K562 (cell line): ENCODE measurements around the gene SLC9A3. TPM values are rescaled to one million over a fixed set of nuclear protein-coding genes. Genes with fewer than 3 reads are reported as not detected.

Source experiments
- ATAC-seq: fragments of 200-7000 bp; cut with Tn5 transposase; 3 replicates; pipeline ENCODE4 v1.9.1; 2020; ENCODE audit warnings: moderate library complexity
- BruUV-seq: library from RNA; stranded (reverse); fragments of 400-500 nt; replicated peaks from 2 replicates; lab custom pipeline; 2021; lab: Mats Ljungman, UMichigan
- CTCF ChIA-PET: fragments of 300-600 bp; formaldehyde crosslinking; extraction: SDS; loops from one replicate; lab custom pipeline; 2021; ENCODE audit warnings: low intra/inter-chr PET ratio; lab: Yijun Ruan, JAX
- POLR2A ChIA-PET: fragments of 300-600, 350-650 bp; sonication (Branson Sonifier 250); formaldehyde crosslinking; extraction: SDS; loops from one replicate; lab custom pipeline; 2021; ENCODE audit warnings: antibody characterized with exemption, inconsistent platforms; lab: Yijun Ruan, JAX
- DNase-seq, 4 experiments: peaks; one replicate each; pipeline versions ENCODE4 v3.0.0 to v3.0.0-alpha.2; 2011 to 2018; ENCODE audit warnings: low spot score in 3 of 4, mixed read lengths in 3 of 4; ENCODE audit errors: extremely low read depth in 1 of 4
- FAIRE-seq: peaks from 2 replicates; lab custom pipeline; 2011; peaks lifted over from hg19 to GRCh38; lab: Jason Lieb, UNC
- H2AFZ ChIP-seq: 2 replicates; pipeline ENCODE4 v1.6.0; 2011; ENCODE audit warnings: low read depth, low read length, control low read depth, inconsistent platforms
- H3K27ac ChIP-seq: fragments of 200-600 bp; 3 replicates; pipeline ENCODE4 v1.8.0; 2011; ENCODE audit warnings: low read depth, mild to moderate bottlenecking, control low read depth, inconsistent platforms, low read length, moderate library complexity, mixed read lengths; ENCODE audit errors: extremely low read depth
- H3K27me3 ChIP-seq, 2 experiments: fragments of 300-600 bp in 1 of 2; 2 replicates in 1 of 2; 3 replicates in 1 of 2; pipeline versions ENCODE4 v1.6.0 to v1.8.0; 2011; ENCODE audit warnings: inconsistent platforms in 2 of 2, low read length in 2 of 2, mild to moderate bottlenecking in 1 of 2, mixed read lengths in 1 of 2, moderate library complexity in 1 of 2; ENCODE audit not compliant: control insufficient read depth in 2 of 2, insufficient read depth in 2 of 2
- H3K36me3 ChIP-seq: fragments of 300-600 bp; 3 replicates; pipeline ENCODE4 v1.8.0; 2011; ENCODE audit warnings: mild to moderate bottlenecking, low read length, inconsistent platforms; ENCODE audit not compliant: control insufficient read depth, insufficient read depth
- H3K4me1 ChIP-seq, 2 experiments: fragments of 200-600 bp in 1 of 2; replicated peaks in 1 of 2; 2 replicates in 1 of 2; 3 replicates in 1 of 2; pipeline versions ENCODE4 v1.5.1 to v1.8.0; 2011; ENCODE audit warnings: inconsistent platforms in 2 of 2, low read length in 2 of 2, mild to moderate bottlenecking in 1 of 2, mixed read lengths in 1 of 2, moderate library complexity in 1 of 2; ENCODE audit not compliant: control insufficient read depth in 2 of 2, insufficient read depth in 2 of 2
- H3K4me2 ChIP-seq: 2 replicates; pipeline ENCODE4 v1.6.1; 2011; ENCODE audit warnings: low read length, control low read depth, inconsistent platforms, mixed read lengths; ENCODE audit not compliant: insufficient read depth
- H3K4me3 ChIP-seq: fragments of 200-600 bp; sonication (generic), shearing (Covaris generic); 2 replicates; pipeline ENCODE4 v1.5.1; 2016; ENCODE audit warnings: control low read depth, inconsistent platforms
- H3K79me2 ChIP-seq: fragments of 200-600 bp; 3 replicates; pipeline ENCODE4 v1.8.0; 2011; ENCODE audit warnings: low read length, inconsistent platforms; ENCODE audit not compliant: control insufficient read depth, insufficient read depth
- H3K9ac ChIP-seq, 2 experiments: 2 replicates each; pipeline versions ENCODE4 v1.6.0 to v1.6.1; 2011; ENCODE audit warnings: low read depth in 2 of 2, low read length in 2 of 2, control low read depth in 1 of 2, inconsistent platforms in 1 of 2, mild to moderate bottlenecking in 1 of 2, mixed read lengths in 1 of 2; ENCODE audit not compliant: insufficient read depth in 1 of 2
- H3K9me1 ChIP-seq: one replicate; pipeline ENCODE4 v1.6.0; 2011; ENCODE audit warnings: inconsistent platforms, mild to moderate bottlenecking, low read length, moderate library complexity; ENCODE audit not compliant: control insufficient read depth, insufficient read depth
- H3K9me3 ChIP-seq: replicated peaks from 2 replicates; pipeline ENCODE4 v1.5.1; 2011; ENCODE audit warnings: low read depth, low read length, inconsistent platforms; ENCODE audit not compliant: control insufficient read depth, insufficient read depth
- H4K20me1 ChIP-seq: replicated peaks from 2 replicates; pipeline ENCODE4 v1.6.1; 2011; ENCODE audit warnings: low read length, inconsistent platforms, mixed read lengths; ENCODE audit not compliant: control insufficient read depth, insufficient read depth
- GABPA ChIP-seq: fragments of 200-800 bp; sonication (Bioruptor generic); conservative IDR thresholded peaks from 2 replicates; pipeline ENCODE4 v1.6.1; 2016; ENCODE audit warnings: low read depth, missing genetic modification characterization, missing compliant biosample characterization
- GTF2F1 ChIP-seq: IDR thresholded peaks from 2 replicates; pipeline ENCODE4 v1.6.1; 2011; ENCODE audit warnings: low read depth, low read length, improper control_type of control experiment
- HBP1 ChIP-seq: fragments of 450-650 bp; formaldehyde crosslinking; IDR thresholded peaks from 2 replicates; pipeline ENCODE4 v1.4.0; 2022; ENCODE audit warnings: missing genetic modification characterization
- HMG20B ChIP-seq: fragments of 250-450 bp; sonication (Bioruptor Pico); IDR thresholded peaks from 2 replicates; pipeline ENCODE4 v1.5.0; 2021; ENCODE audit warnings: mild to moderate bottlenecking
- IRF2 ChIP-seq: sonication (generic); formaldehyde crosslinking; IDR thresholded peaks from 2 replicates; pipeline ENCODE4 v1.8.1; 2022; ENCODE audit warnings: mild to moderate bottlenecking, missing genetic modification reagents
- NFE2L1 ChIP-seq: fragments of 450-650 bp; IDR thresholded peaks from 2 replicates; pipeline ENCODE4 v1.6.1; 2016; ENCODE audit warnings: missing genetic modification characterization, low read depth, mild to moderate bottlenecking, missing compliant biosample characterization, moderate library complexity, borderline replicate concordance
- POLR2G ChIP-seq: fragments of 200-400 bp; formaldehyde crosslinking; IDR thresholded peaks from 2 replicates; pipeline ENCODE4 v1.6.1; 2017; ENCODE audit warnings: low read depth, mild to moderate bottlenecking, antibody characterized with exemption, low read length, moderate library complexity
- RBBP5 ChIP-seq: fragments of 200-600 bp; sonication (generic); IDR thresholded peaks from 2 replicates; pipeline ENCODE4 v1.6.1; 2012; ENCODE audit warnings: borderline replicate concordance, mild to moderate bottlenecking, low read length, control low read depth, inconsistent platforms; ENCODE audit not compliant: insufficient read depth, poor library complexity, severe bottlenecking
- RBM39 ChIP-seq: fragments of 200-400 bp; formaldehyde crosslinking; optimal IDR thresholded peaks from 2 replicates; pipeline ENCODE3; 2018; ENCODE audit warnings: low read depth, low read length
- SETDB1 ChIP-seq: IDR thresholded peaks from one replicate; pipeline ENCODE4 v1.6.1; 2012; ENCODE audit warnings: low read length, control low read depth, inconsistent platforms
- SNIP1 ChIP-seq: fragments of 450-650 bp; IDR thresholded peaks from 2 replicates; pipeline ENCODE4 v1.7.1; 2017; ENCODE audit warnings: low read depth, mild to moderate bottlenecking
- SRSF7 ChIP-seq: fragments of 200-400 bp; formaldehyde crosslinking; optimal IDR thresholded peaks from 2 replicates; pipeline ENCODE3; 2017; ENCODE audit warnings: mild to moderate bottlenecking, low read depth, low read length
- THAP12 ChIP-seq: fragments of 250-450 bp; sonication (Bioruptor Pico); IDR thresholded peaks from 2 replicates; pipeline ENCODE4 v1.9.0; 2021; ENCODE audit warnings: mild to moderate bottlenecking, inconsistent platforms
- ZBTB33 ChIP-seq: sonication (generic); formaldehyde crosslinking; IDR thresholded peaks from 2 replicates; pipeline ENCODE4 v1.8.1; 2023; ENCODE audit warnings: mild to moderate bottlenecking, missing genetic modification reagents
- ZNF253 ChIP-seq: fragments of 250-450 bp; sonication (Bioruptor Pico); conservative IDR thresholded peaks from 2 replicates; pipeline ENCODE4 v1.6.1; 2021; ENCODE audit warnings: mild to moderate bottlenecking
- ZNF707 ChIP-seq: fragments of 250-450 bp; sonication (Bioruptor Pico); conservative IDR thresholded peaks from 2 replicates; pipeline ENCODE4 v1.8.0; 2022; ENCODE audit warnings: inconsistent platforms, mild to moderate bottlenecking, moderate library complexity
- WGBS: fragments of 100-300 bp; shearing (Covaris generic); methylation state at CpG from one replicate; pipeline ENCODE4 v1.1.6; 2016; ENCODE audit warnings: low coverage, mixed read lengths; ENCODE audit not compliant: insufficient coverage; ENCODE audit errors: missing lambda C conversion rate; 5-methylcytosine and 5-hydroxymethylcytosine counted together
- in situ Hi-C: fragments of 300-500 bp; cut with MboI; formaldehyde crosslinking; loops from 4 replicates; pipeline ENCODE4 v1.15.0; 2018; ENCODE audit warnings: inconsistent platforms, mixed read lengths
- intact Hi-C: fragments of 100-400 bp; cut with micrococcal nuclease; formaldehyde crosslinking; loops from 2 replicates; pipeline ENCODE4 v1.14.2; 2022
- polyA plus RNA-seq, 8 experiments: library from polyadenylated mRNA; depleted of rRNA in 4 of 8; stranded (reverse) in 5 of 8; unstranded in 3 of 8; fragments of >200 nt; fragmentation: Nextera tagmentation in 2 of 8; fragmentation: Illumina TruSeq in 1 of 8; extraction: Ambion mirVana in 2 of 8; extraction: Trizol in 1 of 8; gene quantifications; 2 replicates each; pipeline versions ENCODE4 v1.2.1 to v1.2.3, GENCODE V29; 2011 to 2014; ENCODE audit warnings: inconsistent platforms in 1 of 8, missing spikeins in 1 of 8
- total RNA-seq, 7 experiments: library from RNA; depleted of rRNA in 6 of 7; stranded (reverse); fragments of >200 nt in 6 of 7; fragmentation: Illumina TruSeq in 2 of 7; extraction: Trizol in 2 of 7; gene quantifications; 2 replicates each; pipeline versions ENCODE4 v1.2.1 to v1.2.3, GENCODE V29; 2011 to 2021; ENCODE audit warnings: low replicate concordance in 1 of 7

SLC9A3 gene
- total and polyA plus RNA-seq, 9 of the 15 experiments (the other 6 are each of a cell fraction or from before 2014, with no cell fraction given) = 1.5 to 5.8 (median 3.7) TPM; not detected in 2

- WGBS = 85% methylated on average over 11 of the region's 11 CpGs
- Histone ChIP-seq H4K20me1 (no peaks in the 10 kb centered on the region), H3K9ac (no peak overlapping the region), H3K27me3 (no peaks in the 10 kb centered on the region), H3K36me3 (peaks cover 89% of the 10 kb centered on the region), H3K4me2 (no peak overlapping the region), H3K4me1 (peaks cover 0 to 5% of the 10 kb centered on the region in 2 experiments; a peak in 1 of 5 replicates), H2AFZ (no peak overlapping the region), H3K27ac (no peak overlapping the region), H3K9me3 (peaks cover 8% of the 10 kb centered on the region), H3K9me1 (no peaks in the 10 kb centered on the region), H3K79me2 (peaks cover 4% of the 10 kb centered on the region; the same call in 1 of the 3 replicates), H3K4me3 (no peak overlapping the region)
- ATAC-seq (peak; percentile 50; the same call in 1 of the 3 replicates), DNase-seq (no peak), FAIRE-seq (no peak)
- CTCF ChIA-PET = no interaction called here
- in situ Hi-C loops (no loop called here), intact Hi-C loops (no loop called here)
- no TSS peak for BruUV-seq
- POLR2A ChIA-PET = interaction anchor here (0.6 kb wide), 1 partner anchor 18 kb away, joined by 3 read pairs; no protein-coding TSS in a partner anchor
- 0 out of 2 replicates have a peak, but pooled peaks have one; percentile 33 for TF ChIP-seq ZBTB33 (CRISPR knock-in tag)
- no peak for TF ChIP-seq RBBP5
- TF ChIP-seq IRF2 (CRISPR knock-in tag) = no peak
- no peak for TF ChIP-seq SETDB1
- TF ChIP-seq GABPA = no peak
- TF ChIP-seq GTF2F1 = no peak
- 0 out of 2 replicates have a peak, but pooled peaks have one; percentile 18 for TF ChIP-seq POLR2G
- no peak for TF ChIP-seq ZNF253 (CRISPR knock-in tag)
- no peak for TF ChIP-seq HBP1 (CRISPR knock-in tag)
- TF ChIP-seq ZNF707 = no peak
- TF ChIP-seq THAP12 (CRISPR knock-in tag) = no peak
- TF ChIP-seq HMG20B (CRISPR knock-in tag) = no peak
- TF ChIP-seq SNIP1 = no peak
- no peak for TF ChIP-seq SRSF7
- no peak for TF ChIP-seq NFE2L1 (tag)
- TF ChIP-seq RBM39 = no peak
Observed at GRCh38 chr5:454936-455335, 69.3 kb downstream of the SLC9A3 start.
